Ishikawa (cell line): ENCODE results near the gene TERT.

ENCODE experiments used
- CEBPB ChIP-seq: IDR thresholded peaks from 2 replicates; pipeline ENCODE4 v1.6.1; 2012
- CREB1 ChIP-seq: IDR thresholded peaks from 2 replicates; pipeline ENCODE4 v1.6.1; 2012; ENCODE audit warnings: low read depth
- EP300 ChIP-seq: IDR thresholded peaks from 2 replicates; pipeline ENCODE4 v1.6.1; 2012; ENCODE audit warnings: borderline replicate concordance
- MAX ChIP-seq: IDR thresholded peaks from 2 replicates; pipeline ENCODE4 v1.6.1; 2012
- REST ChIP-seq: IDR thresholded peaks from 2 replicates; pipeline ENCODE4 v1.6.1; 2012; ENCODE audit warnings: low read depth, mild to moderate bottlenecking
- TAF1 ChIP-seq: IDR thresholded peaks from 2 replicates; pipeline ENCODE4 v1.6.1; 2012; ENCODE audit warnings: low read depth, mild to moderate bottlenecking
- TCF12 ChIP-seq: IDR thresholded peaks from 2 replicates; pipeline ENCODE4 v1.6.1; 2012; ENCODE audit warnings: low read depth
- YY1 ChIP-seq: IDR thresholded peaks from 2 replicates; pipeline ENCODE4 v1.6.1; 2012; ENCODE audit warnings: low read depth

- no peak for TF ChIP-seq EP300
- no peak for TF ChIP-seq YY1
- TF ChIP-seq REST, result no peak
- TF ChIP-seq CEBPB, result no peak
- no peak for TF ChIP-seq TAF1
- no peak for TF ChIP-seq CREB1
- no peak for TF ChIP-seq TCF12
- TF ChIP-seq MAX, result no peak
Measured at GRCh38 chr5:1331861-1332405, 37.1 kb upstream of the TERT start.
